HuH-7.5 (cell line): ENCODE results near the gene USP36.
A peak's percentile ranks its signal among the peaks of the same experiment; 100 is the strongest.
"Not testable (repeated sequence)": the region's sequence is repeated elsewhere in the genome, so short reads cannot be mapped to it uniquely, and the experiment has no call there.

Experiments
- DNase-seq: peaks from one replicate; pipeline ENCODE4 v3.0.0; 2011; ENCODE audit warnings: low spot score

The USP36 gene

DNA sequence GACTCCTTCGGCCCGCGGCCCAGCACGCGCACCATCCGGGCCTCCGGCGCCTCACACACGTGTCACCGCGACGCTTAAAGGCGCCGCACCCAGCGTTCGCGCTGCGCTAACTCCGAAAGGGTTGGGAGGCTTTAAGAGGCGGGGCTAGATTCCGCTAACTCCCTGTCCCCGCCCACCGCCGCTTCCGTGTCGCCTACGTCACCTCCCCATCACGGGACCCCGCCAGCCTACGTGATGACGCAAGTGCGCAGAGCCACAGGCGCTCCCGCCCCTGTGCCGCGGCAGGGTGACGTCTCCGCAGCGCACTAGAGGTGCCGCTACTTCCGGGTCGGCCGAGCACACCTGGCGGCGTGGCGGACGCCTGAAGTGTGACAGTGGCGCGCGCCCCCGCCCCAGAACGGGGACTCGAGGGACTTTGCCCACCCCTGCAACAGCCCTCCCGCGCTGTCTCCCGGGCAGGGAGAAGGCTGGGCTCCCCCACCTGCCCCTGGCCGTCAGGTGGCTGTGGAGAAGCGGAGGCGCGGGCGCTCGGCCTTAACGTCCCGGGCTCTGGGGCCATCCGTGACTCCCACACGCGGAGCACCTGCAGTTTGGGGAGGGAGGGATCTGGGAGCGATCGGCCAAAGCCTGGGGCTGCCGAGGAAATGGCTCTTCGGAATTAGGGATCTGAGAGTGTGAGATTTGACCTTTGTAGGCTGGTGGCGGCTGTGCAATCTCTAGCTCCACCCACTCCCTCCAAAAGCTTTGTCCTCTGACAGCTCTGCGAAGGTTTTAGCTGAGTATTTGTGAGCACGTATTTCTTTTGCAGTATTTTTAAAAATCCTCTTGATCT, at the start of gene USP36:
Gene USP36 (minus strand): TSS at position 35 of the 832 bp plus-strand sequence. CDS start 4,451 bp downstream, outside the sequence.
- peak; percentile 91 for DNase-seq

DNA sequence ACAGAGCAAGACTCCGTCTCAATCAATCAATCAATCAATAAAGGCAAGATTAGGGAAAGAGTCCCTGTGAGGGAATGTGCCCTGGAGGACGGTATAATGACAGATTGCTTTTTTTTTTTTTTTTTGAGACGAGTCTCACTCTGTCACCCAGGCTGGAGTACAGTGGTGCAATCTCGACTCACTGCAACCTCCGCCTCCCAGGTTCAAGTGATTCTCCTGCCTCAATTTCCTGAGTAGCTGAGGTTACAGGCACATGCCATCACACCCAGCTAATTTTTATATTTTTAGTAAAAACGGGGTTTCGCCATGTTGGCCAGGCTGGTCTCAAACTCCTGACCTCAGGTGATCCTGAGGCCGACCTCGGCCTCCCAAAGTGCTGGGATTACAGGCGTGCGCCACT, 49.5 kb upstream of the USP36 start:
- DNase-seq = not testable (repeated sequence)

DNA sequence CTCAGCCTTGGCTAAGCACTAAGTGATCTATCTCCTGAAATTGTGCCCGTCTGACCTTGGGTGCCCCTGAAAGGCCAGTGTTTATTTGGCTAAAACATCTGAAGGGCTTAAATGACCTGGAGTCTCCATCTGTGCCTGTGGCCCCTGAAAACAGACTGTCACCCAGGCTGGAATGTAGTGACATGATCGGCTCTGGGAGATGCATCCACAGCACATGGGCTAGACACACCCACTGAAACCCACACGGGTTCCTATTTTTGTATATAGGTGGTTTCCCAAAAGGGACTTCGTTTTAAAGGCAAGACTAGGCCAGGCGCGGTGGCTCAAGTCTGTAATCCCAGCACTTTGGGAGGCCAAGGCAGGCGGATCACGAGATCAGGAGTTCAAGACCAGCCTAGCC, 48.9 kb upstream of the USP36 start:
- no peak for DNase-seq

DNA sequence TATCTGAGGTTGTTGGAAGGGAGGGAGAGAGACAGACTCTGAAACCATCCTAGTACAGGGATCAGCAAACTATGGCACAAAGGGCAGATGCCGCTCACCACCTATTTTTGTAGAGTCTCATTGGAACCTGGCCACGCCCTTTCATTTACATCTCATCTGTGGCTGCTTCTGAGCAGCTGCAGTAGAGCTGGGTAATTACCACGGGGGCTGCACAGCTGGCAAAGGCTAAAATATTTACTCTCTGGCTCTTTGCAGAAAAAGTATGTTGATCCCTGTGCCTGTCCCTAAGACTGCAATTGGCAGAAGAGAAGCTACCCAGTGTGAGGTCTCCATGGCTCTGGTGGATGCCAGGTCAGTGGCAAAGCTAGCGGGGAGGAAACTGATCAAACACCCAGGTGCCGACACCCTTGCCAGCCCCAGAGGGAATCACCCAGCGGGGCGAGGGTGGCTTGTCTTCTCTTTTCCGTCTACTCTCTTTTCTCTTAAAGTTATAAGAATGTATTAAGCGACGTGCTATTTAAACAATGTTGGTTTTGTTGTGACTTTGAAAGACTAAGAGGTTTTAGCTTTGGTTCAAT, 48.4 kb upstream of the USP36 start:
- no peak for DNase-seq

DNA sequence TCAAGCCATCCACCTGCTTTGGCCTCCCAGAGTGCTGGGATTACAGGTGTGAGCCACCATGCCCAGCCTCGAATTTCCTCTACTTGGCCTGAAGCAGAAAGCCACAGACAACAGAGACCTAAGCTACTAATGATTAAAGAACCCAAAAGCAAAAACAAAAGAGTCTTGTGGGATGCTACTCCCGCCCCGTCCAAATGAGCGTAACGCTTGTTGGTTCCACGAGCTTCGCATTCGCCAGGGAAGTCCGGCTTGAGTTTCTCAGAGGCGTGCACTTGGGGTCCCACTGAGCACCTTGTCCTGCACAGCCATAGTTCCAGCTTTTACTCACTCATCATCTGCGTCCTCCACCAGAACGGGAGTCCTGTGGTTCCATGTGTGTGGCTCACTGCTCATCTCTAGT, 46.3 kb upstream of the USP36 start:
- DNase-seq = no peak

DNA sequence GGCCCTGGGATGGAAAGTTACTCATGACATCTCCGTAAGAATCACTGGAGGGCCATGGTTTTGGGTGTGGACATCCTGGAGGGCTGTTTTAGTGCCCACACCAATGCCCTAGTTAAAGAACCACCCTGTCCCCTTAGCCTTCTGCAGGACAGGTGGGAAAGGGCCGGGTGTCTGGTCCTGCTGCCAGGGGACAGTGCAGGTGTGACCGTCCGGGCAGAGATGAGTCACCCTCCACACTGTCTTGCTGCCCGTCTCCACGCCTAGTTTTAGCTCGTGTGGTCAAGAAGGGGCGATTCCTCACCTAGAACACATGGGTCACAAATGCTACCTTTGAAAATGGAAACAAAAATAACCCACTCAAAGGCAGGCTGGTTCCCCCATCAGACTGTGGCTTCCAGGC, 45.3 kb upstream of the USP36 start:
- DNase-seq = no peak

DNA sequence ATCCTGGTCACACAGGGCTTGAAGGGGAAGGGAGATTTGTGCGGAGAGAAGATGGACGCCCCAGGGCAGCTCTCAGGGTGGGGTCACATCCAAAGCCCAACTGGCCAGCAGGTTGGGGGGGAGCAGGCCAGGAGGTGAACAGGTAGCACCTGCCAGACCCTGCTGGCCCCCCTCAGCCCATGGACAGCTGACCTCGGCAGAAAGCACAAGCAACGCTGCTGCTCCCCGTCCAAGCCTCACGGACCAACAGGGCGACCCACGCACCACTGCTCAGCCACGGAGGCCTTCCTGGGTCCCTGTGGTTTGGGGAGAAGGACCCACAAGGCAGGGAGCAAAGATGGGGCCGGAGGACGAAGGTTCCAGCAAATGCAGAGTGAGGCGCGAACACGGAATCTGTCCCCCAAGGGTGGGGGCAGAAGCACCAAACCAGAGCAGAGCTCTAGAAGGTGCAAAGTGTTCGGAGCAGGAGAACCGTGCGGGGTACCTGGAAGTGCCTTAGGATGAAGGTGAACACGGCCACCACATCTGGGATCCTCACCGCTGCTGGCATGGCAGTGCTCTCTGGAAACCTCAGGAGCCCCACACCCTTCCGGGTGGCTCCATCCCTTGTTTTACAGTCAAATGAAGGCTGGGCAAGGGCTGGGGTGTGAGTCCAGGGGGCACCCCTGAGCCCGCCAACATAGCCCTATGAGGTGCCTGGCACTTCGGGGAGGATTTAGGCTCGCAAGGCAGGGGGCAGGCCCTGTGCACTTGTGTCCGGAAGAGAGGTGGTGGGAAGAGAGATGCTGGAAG, 44.5 kb upstream of the USP36 start:
- no peak for DNase-seq

DNA sequence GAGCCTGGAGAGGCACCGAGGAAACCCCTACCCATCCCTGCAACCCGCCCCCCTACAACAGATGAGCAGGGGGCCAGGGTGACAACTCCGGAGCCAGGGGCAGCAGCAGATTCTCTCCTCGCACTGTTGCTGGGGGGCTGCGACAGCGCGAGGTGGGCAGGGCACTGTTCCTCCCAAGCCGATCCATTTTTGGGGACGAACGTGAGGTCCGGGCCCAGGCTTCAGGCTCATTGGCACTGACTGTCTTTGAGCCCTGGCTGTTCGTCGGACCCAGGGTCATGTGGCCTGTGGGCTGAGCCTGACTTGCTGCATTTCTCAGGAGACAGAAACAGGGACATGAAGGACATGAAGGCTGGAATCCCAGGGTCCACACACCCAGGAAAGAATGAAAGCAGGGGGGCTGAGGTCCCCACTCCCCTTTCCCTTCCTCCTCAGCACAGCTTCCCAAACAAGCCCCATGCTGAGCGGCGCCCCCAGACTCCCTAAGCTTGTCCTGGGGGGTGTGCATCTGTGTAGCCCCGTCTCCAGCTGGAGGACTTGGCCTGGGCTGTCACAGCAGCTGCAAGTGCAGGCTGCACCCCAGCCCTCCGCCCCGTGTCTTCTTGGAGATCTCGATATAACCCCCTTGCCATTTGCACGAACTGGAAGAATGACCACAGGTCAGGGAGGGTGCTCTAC, 43.7 kb upstream of the USP36 start:
- DNase-seq = no peak

DNA sequence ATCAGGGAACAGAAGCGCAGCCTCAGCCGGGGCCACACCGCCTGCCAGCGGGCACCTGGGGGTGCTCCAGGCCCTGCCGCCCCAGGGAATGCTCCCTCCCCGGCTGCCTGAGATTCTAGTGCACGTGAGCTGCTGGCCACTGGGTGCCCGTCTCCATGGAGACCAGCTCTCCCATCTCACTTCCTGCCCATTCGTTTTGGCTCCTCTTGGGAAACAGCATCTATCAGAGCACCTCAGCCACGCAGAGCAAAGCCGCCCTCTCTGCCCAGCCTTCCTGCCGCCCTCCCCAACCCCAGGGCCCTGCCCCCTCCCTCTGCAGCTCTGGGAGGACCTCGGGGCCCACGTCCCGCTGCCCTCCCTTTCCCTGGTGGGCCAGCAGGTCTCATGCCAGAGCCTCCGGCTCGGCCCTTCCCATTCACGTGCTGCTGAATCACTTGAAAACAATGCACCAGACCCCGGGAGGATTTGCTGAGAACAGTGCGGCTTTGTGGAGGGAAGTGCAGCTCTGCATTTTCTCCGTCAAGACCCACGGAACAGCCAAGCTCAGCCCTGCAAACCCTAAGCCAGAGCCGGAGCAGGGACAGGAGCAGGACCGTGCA, 43.0 kb upstream of the USP36 start:
- DNase-seq = peak; percentile 42

DNA sequence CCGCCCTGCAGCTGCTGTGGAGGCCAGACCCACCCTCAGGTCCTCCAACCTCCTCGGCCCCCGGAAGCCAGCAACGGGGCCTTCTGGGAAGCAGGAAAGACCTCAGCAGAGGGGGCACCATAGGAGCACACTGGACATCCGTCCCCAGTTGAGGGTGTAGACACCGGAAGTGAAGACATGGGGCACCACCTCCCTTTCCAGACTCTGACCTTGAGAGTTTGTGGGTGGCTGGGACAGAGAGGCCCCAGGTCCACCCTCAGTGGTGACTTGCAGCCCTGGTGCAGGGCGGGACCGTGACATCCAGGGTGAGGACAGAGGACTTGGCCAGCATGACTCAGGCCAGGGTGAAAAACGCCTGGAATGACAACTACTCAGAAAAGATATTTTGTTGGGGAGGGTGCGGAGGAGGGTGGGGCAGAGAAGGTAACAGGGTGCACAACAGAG, 42.5 kb upstream of the USP36 start:
- DNase-seq = no peak

DNA sequence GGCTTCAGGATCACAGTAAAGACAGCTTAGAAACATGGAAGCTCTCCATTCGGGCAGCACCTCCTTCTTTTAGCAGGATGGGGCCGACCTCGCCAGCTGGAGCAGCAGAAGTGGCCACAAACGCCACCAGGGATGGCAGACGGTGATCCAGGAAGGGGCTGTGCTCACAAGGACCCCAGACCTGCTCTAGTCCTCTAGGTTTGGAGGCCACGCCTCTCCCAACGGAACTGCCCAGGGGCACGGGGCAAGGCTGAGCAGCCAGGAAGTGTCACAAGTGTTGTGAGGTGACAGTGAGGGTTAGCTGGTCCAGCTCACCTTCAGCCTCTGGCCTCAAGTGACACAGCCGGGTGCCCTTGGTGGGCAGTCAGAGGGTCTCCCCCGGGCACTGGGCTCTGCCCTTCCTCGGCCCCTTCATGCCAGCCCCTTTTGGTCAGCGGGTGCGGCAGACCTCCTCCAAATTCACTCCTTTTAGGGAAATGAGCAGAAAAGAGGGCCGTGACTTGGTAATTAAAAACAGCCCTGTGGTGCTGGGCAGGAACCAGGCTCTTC, 42.0 kb upstream of the USP36 start:
- no peak for DNase-seq

DNA sequence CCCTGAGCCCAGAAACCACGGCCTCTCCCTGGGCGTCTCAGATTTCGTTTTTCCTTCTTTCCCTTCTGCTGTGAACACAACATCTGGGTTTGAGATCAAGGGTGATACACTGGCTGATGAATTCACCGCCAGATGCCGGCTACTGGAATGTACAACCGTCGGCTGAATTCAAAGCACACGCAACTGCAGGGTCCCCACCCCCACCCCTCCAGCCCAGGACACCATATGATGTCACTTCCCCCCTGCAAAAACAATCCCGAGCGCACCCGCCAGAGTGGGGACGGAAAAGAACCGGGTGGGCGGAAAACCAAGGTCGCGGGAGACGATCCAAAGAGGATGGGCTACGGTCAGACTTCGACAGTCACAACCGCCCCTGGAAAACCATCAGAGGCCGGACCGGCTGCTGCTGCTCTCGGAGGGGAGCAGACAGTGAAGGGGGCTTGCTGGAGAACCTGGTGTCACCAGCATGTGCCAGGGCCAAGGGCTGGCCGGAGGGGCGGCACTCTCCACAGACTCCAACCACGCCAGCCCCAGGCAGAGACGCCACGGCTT, 39.1 kb upstream of the USP36 start:
- no peak for DNase-seq

DNA sequence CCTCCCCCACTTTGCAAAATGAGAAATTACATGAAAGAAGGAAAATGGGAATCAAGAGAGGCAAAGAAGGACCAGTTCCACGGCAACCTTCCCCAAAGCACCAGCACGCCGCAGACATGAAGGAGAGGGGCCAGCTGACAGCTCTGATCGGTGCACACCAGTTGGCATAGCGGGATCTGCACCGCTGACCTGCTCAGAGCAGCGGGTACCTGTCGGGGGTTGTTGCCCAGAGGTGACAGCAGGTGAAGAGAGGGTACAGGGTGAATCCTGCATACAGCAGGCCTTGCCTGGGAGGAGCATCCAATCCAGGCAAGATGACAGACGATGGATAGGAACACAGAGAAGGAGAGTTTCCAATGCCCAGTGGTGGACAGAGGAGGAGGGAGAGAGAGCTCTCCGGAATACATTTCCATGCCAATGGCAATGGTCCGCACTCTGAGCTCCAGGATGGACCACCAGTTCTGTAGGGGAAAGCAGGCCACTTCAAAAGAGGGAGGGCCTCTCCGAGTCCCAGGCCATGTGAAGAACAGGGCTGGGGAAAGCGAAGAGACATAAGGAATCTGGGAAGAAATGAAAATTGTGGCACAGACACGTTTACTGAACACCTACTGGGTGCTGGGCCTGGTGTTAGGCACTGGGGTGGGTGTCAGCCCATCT, 38.4 kb upstream of the USP36 start:
- DNase-seq = no peak

DNA sequence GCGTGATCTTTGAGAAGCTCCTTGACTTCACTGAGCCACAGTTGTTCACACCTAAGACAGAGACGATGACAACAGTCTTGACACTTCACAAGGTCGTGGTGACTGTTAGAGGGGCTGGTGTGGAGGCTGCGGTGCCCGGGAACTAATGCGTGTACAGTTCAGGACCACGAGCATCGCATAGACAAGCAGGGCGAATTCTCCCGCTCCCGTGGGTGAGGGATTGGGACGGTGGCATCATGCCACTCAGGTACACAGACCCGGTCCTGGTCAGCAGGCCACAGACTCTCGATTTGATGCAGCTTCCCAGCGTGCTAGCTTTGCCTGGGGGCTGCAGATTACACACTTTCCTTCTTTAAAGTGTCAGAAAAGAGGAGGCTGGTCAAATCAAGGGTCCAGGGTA, 37.6 kb upstream of the USP36 start:
- no peak for DNase-seq

DNA sequence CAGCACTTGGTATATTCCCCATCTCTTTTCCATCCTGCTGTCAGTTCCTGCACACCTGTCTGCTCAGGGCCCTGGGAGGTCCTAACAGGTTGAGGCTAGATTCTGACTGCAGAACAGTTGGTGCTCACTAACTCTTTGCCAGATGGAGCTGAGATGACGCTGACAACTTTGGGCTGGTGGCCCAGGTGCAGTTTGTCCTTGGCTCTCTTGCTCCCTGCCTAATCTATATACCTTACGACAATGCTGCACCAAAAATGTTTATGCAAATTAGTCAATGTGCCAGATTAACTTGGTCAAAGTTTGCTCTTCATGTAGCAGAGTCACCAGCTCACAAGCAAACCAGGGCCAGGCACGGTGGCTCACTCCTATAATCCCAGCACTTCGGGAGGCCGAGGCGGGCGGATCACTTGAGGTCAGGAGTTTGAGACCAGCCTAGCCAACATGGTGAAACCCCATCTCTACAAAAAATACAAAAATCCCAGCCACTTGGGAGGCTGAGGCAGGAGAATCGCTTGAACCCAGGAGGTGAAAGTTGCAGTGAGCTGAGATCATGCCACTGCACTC, 36.4 kb upstream of the USP36 start:
- not testable (repeated sequence) for DNase-seq

DNA sequence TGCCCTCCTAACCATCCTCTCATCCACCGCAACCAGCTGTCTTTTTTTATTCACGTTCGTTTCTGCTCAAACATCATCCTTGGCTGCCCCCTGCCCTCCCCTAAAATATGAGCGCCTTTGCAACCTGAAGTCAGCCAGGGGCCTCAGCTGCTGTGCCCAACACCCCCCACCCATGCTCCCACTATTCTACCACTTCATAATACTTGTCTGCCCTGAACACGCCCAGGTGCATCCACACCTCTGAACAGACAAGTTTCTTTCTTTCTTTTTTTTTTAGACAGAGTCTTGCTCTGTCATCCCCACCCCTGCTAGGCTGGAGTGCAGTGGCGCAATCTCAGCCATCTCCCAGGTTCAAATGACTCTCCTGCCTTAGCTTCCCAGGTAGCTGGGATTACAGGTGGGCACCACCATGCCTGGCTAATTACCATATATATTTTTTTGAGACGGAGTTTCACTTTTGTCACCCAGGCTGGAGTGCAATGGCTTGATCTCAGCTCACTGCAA, 35.5 kb upstream of the USP36 start:
- no peak for DNase-seq

DNA sequence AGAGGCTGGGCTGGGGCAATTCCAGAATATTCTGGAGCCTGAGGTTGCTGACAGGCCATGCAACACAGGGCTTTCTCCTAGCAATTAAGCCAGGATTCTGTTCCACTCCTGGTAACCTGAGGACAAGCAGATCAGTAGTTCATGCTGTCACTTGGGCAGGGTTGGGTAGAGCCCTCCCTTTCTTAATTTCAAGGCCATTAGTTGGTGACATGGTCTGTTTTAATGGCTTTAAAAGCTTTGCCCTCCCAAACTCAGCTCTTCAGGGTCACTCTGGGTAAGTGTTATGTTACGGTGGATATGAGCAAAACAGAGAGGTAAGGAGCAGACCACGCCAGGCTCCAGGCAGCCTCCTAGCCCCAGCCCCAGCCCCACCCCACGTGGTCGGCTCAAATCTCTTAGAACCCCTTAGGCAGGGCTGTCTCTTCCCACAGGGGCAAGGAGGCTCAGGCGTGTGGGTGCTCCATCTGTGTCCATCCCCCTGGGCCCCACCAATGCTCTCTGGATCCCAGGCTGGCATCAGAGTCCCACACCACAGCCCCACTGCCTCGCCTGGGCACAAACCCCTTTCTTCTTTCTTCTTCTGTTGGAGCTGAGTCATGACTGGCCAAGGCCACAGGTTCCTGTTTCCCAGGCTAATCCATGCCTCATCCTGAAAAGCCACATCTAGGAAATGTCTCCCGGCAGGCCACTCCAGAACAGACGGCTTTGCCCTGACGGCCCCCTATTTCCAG, 34.9 kb upstream of the USP36 start:
- DNase-seq = no peak

DNA sequence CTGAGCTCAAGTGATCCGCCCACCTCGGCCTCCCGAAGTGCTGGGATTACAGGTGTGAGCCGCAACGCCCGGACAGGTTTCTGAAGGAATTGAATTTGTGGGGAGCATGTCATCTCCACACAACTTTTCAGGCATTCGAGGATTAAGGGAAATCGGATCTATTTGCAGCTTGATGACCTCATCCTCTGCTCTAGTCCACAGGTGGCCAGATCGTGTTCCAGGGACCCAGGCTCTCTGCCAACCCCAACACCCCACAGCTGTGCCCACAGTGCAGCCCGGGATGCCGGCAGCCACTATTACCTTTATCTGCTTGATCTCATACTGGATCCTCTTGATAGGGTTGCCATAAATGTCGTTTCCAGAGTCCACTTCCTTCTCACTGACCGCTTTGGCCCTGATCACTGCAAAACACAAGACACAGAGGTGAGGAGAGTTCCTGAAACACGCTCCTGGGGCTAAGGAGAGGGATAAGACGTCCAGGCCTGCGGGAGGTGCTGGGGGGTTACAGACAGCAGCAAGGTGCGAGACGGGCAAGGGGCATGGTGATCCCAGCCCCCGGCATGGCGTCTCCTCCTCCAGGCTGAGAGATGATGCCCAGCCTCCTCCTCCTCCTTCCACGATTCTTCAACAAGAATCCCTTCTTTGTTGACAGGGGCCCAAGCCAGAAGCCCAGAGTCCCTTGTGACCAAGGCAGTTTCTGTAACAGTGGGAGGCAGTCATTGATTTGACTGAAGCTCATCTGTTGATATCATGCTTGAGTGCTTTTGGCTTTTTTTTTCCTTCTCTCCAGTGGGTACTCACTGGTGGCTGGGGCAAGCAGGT, 33.1 kb upstream of the USP36 start:
- no peak for DNase-seq

DNA sequence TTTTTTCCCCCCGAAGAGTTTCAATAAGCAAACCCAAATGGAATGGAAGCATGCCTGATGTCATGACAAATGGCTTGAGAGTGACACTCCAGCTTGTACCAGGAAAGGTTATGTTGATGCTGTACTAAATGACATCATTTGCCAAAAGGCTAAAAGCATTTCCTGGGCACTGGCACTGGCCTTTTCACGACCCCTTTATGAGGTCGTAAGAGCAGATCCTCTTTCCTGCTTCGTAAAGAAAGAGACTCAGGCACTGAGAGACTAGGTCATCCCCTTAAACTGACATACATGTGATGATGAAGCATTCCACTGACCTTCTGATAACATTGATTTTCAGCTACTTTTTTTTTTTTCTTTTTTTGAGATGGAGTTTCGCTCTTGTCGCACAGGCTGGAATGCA, 31.9 kb upstream of the USP36 start:
- DNase-seq = no peak
